Stomach (tissue), 4 donors: ENCODE data around the gene TEAD1.

Experiments used
- EP300 ChIP-seq: sonication (generic); formaldehyde crosslinking; IDR thresholded peaks from one replicate; pipeline ENCODE4 v1.6.1; 2017; ENCODE audit warnings: antibody characterized with exemption
- POLR2A ChIP-seq, 4 donors: fragments of 450-650 bp; IDR thresholded peaks; one replicate each; pipeline ENCODE4 v1.6.1; 2016; ENCODE audit warnings: antibody characterized with exemption in 4 of 4, control low read depth in 2 of 4, mild to moderate bottlenecking in 1 of 4, moderate library complexity in 1 of 4
- TF ChIP-seq, protein P1 (sequence below), 7 experiments: fragments of 450-650 bp in 4 of 7; fragments of 200-600 bp in 3 of 7; sonication (generic) in 3 of 7; IDR thresholded peaks; one replicate each; pipeline ENCODE4 v1.5.1; 2016 to 2019; ENCODE audit warnings: antibody characterized with exemption in 7 of 7, control low read depth in 2 of 7, mild to moderate bottlenecking in 1 of 7

- TF ChIP-seq, protein P1, sequence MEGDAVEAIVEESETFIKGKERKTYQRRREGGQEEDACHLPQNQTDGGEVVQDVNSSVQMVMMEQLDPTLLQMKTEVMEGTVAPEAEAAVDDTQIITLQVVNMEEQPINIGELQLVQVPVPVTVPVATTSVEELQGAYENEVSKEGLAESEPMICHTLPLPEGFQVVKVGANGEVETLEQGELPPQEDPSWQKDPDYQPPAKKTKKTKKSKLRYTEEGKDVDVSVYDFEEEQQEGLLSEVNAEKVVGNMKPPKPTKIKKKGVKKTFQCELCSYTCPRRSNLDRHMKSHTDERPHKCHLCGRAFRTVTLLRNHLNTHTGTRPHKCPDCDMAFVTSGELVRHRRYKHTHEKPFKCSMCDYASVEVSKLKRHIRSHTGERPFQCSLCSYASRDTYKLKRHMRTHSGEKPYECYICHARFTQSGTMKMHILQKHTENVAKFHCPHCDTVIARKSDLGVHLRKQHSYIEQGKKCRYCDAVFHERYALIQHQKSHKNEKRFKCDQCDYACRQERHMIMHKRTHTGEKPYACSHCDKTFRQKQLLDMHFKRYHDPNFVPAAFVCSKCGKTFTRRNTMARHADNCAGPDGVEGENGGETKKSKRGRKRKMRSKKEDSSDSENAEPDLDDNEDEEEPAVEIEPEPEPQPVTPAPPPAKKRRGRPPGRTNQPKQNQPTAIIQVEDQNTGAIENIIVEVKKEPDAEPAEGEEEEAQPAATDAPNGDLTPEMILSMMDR (IDR thresholded peaks at IDR 0.05), result no peak
- TF ChIP-seq POLR2A (IDR thresholded peaks at IDR 0.05) (no peak), EP300 (no peak)
These were observed 1.9 kb downstream of the TEAD1 start for GRCh38 chr11:12675951-12676711.
